ENCODE results near the gene SLC9A9.

The SLC9A9 gene

GRCh38 chr3:143311096-143311495 is 537.2 kb downstream of the SLC9A9 start:
- Histone ChIP-seq H3K27me3 (ENCODE audit: insufficient read depth, low read length, poor library complexity) (no peaks in the 10 kb centered on the region), H3K27ac (ENCODE audit: low read length) (no peak overlapping the region), H3K4me1 (ENCODE audit: insufficient read depth, low read length) (peaks cover 35% of the 10 kb centered on the region), H4K20me1 (ENCODE audit: insufficient read depth, low read length) (no peaks in the 10 kb centered on the region), H3K79me2 (ENCODE audit: insufficient read depth, low read length) (no peaks in the 10 kb centered on the region), H3K36me3 (ENCODE audit: insufficient read depth, low read length) (no peaks in the 10 kb centered on the region), H3K4me2 (ENCODE audit: insufficient read depth, low read length) (no peak overlapping the region), H2AFZ (ENCODE audit: low read depth, low read length) (no peak overlapping the region), H3K9me3 (ENCODE audit: insufficient read depth, low read length, severe bottlenecking) (no peaks in the 10 kb centered on the region), H3K9ac (ENCODE audit: low read depth, low read length) (no peak overlapping the region), H3K4me3 (ENCODE audit: low read depth in 1 of 2, low read length in 2 of 2) (no peak overlapping the region)
- no peak for ATAC-seq (ENCODE audit: insufficient read depth, low read depth)
- DNase-seq: no peak
- TF ChIP-seq, protein P1, sequence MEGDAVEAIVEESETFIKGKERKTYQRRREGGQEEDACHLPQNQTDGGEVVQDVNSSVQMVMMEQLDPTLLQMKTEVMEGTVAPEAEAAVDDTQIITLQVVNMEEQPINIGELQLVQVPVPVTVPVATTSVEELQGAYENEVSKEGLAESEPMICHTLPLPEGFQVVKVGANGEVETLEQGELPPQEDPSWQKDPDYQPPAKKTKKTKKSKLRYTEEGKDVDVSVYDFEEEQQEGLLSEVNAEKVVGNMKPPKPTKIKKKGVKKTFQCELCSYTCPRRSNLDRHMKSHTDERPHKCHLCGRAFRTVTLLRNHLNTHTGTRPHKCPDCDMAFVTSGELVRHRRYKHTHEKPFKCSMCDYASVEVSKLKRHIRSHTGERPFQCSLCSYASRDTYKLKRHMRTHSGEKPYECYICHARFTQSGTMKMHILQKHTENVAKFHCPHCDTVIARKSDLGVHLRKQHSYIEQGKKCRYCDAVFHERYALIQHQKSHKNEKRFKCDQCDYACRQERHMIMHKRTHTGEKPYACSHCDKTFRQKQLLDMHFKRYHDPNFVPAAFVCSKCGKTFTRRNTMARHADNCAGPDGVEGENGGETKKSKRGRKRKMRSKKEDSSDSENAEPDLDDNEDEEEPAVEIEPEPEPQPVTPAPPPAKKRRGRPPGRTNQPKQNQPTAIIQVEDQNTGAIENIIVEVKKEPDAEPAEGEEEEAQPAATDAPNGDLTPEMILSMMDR (IDR thresholded peaks at IDR 0.05; ENCODE audit: borderline replicate concordance, extremely low read depth, low read length, poor library complexity, severe bottlenecking): no peak
- TF ChIP-seq EZH2 (IDR thresholded peaks at IDR 0.05; ENCODE audit: borderline replicate concordance, low read depth, low read length, severe bottlenecking): no peak

GRCh38 chr3:143309705-143310104 is 538.6 kb downstream of the SLC9A9 start:
- no peak overlapping the region for H3K9ac ChIP-seq (ENCODE audit: low read depth, low read length)
- no peak overlapping the region for H3K4me2 ChIP-seq (ENCODE audit: insufficient read depth, low read length)
- TF ChIP-seq, protein P1 (IDR thresholded peaks at IDR 0.05; ENCODE audit: borderline replicate concordance, extremely low read depth, low read length, poor library complexity, severe bottlenecking): no peak
- no peak for TF ChIP-seq EZH2 (IDR thresholded peaks at IDR 0.05; ENCODE audit: borderline replicate concordance, low read depth, low read length, severe bottlenecking)
- DNase-seq: no peak
- H4K20me1 ChIP-seq (ENCODE audit: insufficient read depth, low read length): no peaks in the 10 kb centered on the region
- no peak overlapping the region for H2AFZ ChIP-seq (ENCODE audit: low read depth, low read length)
- H3K4me1 ChIP-seq (ENCODE audit: insufficient read depth, low read length): peaks cover 33% of the 10 kb centered on the region
- no peak overlapping the region for H3K27ac ChIP-seq (ENCODE audit: low read length)
- H3K27me3 ChIP-seq (ENCODE audit: insufficient read depth, low read length, poor library complexity): no peaks in the 10 kb centered on the region
- no peak overlapping the region for H3K4me3 ChIP-seq (ENCODE audit: low read depth in 1 of 2, low read length in 2 of 2)
- H3K79me2 ChIP-seq (ENCODE audit: insufficient read depth, low read length): no peaks in the 10 kb centered on the region
- no peaks in the 10 kb centered on the region for H3K9me3 ChIP-seq (ENCODE audit: insufficient read depth, low read length, severe bottlenecking)
- H3K36me3 ChIP-seq (ENCODE audit: insufficient read depth, low read length): no peaks in the 10 kb centered on the region
- ATAC-seq (ENCODE audit: insufficient read depth, low read depth): no peak

DNA sequence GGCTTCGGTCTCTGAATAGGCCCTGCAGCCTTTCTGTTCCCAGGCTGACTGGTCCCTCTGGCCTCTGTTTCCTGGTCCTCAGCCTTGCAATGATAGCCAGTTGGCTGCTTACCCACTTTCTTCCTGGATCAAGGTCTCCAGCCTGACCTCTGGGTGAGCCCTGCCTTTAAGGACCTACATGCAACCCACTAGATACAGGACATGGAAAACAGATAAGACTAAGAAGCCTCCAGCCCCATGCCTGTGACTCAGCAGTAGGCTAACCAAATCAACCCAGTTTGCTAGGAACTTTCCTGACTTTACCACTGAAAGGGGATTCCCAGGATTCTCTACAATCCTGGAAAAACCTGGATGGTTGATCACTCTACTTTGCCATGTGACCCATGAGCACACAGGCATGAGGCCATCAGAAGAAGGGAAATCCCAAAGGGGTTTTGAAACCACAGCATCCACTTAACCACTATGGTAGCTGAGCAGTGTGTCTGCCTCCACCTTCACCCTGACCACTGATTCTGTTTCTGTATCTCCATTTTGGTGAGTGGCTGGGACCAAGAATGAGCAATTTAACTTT is 540.6 kb downstream of the SLC9A9 start:
- no peaks in the 10 kb centered on the region for H4K20me1 ChIP-seq (ENCODE audit: insufficient read depth, low read length)
- H3K9ac ChIP-seq (ENCODE audit: low read depth, low read length): no peak overlapping the region
- ATAC-seq (ENCODE audit: insufficient read depth, low read depth): peak; percentile 39; the same call in 2 of the 3 replicates
- peak overlapping the region; percentile 24 for H3K27ac ChIP-seq (ENCODE audit: low read length)
- no peaks in the 10 kb centered on the region for H3K36me3 ChIP-seq (ENCODE audit: insufficient read depth, low read length)
- peaks cover 23% of the 10 kb centered on the region for H3K4me1 ChIP-seq (ENCODE audit: insufficient read depth, low read length)
- no peak overlapping the region for H2AFZ ChIP-seq (ENCODE audit: low read depth, low read length)
- TF ChIP-seq EZH2 (IDR thresholded peaks at IDR 0.05; ENCODE audit: borderline replicate concordance, low read depth, low read length, severe bottlenecking): no peak
- TF ChIP-seq, protein P1 (IDR thresholded peaks at IDR 0.05; ENCODE audit: borderline replicate concordance, extremely low read depth, low read length, poor library complexity, severe bottlenecking): no peak
- DNase-seq: no peak
- no peaks in the 10 kb centered on the region for H3K27me3 ChIP-seq (ENCODE audit: insufficient read depth, low read length, poor library complexity)
- H3K4me3 ChIP-seq (ENCODE audit: low read depth in 1 of 2, low read length in 2 of 2): no peak overlapping the region
- no peaks in the 10 kb centered on the region for H3K79me2 ChIP-seq (ENCODE audit: insufficient read depth, low read length)
- no peaks in the 10 kb centered on the region for H3K9me3 ChIP-seq (ENCODE audit: insufficient read depth, low read length, severe bottlenecking)
- no peak overlapping the region for H3K4me2 ChIP-seq (ENCODE audit: insufficient read depth, low read length)

Data from DND-41 (cell line).